ENCODE measurements around the gene SYNGR4.

The SYNGR4 gene

DNA sequence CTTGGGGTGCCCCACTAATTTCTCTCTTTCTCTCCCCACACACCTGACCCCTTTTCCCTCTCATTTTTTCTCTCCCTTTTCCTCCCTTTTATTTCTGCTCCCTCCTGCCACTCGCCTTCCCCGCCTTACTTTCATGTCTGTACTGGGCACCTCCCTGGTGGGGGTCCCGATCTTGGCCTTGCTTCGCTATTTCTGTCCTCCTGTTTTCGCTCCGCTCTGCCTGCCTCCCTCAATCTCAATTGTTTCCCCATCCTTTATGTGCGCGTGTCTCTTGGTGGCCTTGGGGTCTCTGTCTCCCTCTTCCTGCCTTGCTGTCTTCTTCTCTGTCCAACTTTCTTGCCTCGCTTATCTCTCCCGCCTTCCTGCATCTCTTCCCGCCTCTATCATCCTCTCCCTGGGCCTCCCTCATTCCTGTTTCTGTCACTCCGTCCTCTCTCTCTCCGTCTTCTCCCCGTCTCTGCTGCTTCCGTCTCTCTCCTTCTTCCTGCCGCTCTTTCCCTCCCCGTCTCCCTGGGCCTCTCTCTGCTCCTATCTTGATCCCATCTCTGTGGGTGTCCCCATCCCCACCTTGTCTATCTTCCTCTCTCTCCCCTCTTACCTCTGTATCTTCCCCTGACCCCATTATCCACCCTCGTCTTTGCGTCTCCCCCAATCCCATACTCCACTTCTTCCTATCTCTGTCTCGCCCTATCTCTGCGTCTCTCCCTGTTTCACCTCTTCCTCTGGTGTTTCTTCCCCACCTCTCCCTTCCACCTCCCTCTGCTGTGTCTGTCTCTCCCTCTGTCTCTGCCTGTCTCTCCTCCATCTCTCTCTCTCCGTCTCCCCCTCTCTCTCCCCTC, 33.3 kb downstream of the SYNGR4 start:
- DNase-seq, result no peak

DNA sequence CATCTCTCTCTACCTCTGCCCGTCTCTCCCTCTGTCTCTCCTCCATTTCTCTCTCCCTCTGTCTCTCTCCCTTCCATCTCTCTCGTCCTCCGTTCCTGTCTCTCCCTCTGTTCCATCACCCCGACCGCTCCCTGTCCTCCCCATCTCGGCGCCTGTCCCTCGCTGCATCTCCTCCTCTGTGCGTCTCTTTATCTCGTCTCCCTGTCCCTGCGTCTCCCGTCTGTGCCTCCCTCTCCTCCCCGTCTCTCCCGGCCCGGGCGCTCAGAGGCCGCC, 33.9 kb downstream of the SYNGR4 start:
- DNase-seq, result no peak

DNA sequence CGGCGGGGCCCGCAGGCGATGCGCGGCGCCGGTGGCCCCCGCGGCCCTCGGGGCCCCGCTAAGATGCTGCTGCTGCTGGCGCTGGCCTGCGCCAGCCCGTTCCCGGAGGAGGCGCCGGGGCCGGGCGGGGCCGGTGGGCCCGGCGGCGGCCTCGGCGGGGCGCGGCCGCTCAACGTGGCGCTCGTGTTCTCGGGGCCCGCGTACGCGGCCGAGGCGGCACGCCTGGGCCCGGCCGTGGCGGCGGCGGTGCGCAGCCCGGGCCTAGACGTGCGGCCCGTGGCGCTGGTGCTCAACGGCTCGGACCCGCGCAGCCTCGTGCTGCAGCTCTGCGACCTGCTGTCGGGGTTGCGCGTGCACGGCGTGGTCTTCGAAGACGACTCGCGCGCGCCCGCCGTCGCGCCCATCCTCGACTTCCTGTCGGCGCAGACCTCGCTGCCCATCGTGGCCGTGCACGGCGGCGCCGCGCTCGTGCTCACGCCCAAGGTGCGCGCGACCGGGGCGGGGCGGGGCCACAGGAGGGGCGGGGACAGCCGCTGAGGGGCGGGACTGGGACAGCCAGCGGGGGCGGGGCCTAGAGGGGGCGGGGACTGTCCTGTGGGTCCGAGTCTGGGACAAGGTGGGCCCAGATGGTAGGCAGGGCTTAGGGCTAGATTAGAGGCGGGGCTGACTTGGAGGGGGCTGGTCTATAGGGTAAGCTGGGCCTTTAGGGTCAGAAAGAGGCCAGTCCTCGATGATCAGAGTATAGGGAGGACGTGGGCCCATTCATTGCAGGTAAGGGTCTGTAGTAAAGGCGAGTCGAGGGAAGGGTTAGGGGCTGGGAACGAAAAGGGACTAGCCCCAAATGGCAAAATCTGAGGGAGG, 34.4 kb downstream of the SYNGR4 start:
- DNase-seq, result no peak

DNA sequence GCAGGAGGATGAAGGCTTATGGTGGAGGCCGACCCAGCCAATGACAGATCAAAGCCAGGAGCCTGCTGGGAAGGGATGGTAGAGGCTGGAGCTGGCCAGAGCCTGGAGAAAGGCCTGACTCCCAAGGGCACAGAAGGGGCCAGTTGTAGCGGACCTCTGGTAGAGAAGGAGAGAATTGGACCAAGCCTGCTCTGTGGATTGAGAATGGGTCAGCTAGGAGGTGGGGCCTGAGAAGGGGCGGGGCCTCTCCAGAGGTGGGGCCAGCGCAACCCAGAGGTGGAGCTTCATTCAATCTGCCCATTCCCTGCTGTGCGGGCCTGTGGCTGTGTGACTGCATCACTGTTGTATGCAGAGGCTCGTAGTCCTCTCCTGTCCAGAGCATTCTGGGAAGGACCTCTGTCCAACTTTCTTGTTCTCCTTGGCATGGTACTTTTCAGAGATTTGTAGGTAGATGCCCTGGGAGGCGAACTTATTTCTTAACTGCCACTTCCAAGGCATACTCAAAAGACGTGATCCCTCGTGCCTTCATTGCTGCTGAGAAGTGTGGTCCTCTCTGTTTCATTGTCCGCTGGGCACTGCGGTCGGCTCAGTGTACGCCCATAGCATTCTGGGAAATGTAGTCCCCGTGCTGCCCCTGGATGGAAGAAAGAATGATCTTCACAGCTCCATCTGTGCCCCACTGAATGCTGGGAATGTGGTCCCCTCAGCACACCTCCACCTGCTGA, 36.0 kb downstream of the SYNGR4 start:
- DNase-seq, result no peak

DNA sequence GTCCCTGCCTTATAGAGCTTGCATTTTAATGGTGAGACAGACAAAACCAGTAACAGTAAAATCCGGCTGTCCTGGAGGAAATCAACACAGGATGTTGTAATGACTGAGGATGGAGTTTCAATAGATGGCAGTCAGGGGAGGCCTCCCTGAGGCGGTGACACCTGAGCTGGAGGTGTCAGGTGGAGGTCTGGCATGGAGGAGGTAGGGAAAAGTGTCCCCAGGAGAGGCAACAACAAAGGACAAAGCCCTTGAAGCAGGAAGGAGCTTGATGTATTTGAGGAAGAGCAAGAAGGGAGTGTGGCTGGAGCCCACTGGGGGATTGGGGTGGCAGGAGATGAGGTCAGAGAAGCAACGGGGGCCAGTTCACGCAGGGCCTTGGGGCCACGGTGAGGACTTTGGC, 37.1 kb downstream of the SYNGR4 start:
- no peak for DNase-seq

DNA sequence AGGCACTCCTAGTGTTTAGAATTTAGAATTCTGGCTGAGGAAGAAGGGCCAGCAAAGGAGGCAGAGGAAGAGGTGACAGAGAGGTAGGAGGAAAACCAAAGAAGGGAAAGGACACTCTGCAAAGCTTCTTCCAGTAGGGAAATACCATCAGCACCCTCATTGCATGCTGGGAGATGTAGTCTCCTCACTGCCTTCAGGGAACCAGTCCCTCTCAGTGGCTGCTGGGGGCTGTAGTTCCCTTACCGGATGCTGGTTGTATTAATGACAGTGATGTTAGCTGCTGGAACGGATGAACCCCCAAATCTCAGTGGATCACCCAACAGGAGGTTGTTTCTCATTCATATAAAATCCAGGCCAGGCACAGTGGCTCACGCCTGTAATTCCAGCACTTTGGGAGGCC, 39.4 kb downstream of the SYNGR4 start:
- DNase-seq, result no peak

DNA sequence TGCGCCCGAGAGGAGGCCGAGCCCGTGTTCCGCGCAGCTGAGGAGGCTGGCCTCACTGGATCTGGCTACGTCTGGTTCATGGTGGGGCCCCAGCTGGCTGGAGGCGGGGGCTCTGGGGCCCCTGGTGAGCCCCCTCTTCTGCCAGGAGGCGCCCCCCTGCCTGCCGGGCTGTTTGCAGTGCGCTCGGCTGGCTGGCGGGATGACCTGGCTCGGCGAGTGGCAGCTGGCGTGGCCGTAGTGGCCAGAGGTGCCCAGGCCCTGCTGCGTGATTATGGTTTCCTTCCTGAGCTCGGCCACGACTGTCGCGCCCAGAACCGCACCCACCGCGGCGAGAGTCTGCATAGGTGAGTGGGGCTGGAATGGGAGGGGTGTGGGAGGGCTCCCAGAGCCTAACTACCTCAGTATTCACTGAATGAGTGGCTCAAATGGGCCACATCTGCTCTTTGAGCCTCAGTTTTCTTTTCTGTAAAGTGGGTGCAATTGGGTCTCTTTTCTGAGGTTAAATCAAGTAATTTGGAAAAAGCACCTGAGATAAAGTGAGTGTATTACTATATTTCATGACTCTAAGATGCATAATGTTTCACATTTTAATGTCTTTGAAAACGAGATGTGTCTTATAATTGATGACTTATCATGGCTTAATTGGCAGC, 41.0 kb downstream of the SYNGR4 start:
- DNase-seq, result no peak

DNA sequence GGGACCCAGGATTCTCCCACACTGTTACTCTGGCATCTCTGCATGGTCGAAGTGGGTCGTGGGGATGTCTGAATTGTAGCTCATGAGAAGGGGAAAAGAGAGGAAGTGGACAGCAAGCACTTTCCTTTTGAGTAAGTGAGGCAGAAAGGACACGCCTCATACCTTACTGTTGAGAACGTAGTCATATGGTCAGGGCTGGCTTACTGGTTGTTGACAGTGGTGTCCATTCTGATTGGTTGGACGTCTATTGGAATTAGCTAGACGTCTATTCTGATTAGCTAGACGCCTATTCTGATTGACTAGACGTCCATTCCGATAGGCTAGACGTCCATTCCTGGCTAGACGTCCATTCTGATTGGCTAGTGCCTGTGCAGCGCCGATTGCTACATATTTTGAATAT, 41.7 kb downstream of the SYNGR4 start:
- no peak for DNase-seq

DNA sequence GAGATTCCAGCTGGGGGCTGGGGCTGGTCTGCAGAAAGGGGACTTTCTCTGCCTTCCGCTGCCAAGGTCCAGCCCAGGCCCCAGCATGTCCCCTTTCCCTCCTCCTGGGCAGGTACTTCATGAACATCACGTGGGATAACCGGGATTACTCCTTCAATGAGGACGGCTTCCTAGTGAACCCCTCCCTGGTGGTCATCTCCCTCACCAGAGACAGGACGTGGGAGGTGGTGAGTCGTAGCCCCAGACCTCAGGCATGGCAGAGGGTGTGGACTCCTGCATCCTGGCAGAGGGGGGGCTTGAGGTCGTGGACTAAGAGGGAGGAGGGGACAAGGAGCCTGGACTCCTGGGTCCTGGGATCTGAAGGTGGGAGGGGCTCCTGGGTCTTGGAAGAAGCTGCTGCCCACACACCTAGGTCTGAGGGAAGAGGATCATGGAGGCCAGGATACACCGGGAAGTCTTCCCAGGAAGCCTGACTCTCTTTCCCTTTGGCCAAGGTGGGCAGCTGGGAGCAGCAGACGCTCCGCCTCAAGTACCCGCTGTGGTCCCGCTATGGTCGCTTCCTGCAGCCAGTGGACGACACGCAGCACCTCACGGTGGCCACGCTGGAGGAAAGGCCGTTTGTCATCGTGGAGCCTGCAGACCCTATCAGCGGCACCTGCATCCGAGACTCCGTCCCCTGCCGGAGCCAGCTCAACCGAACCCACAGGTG, 49.9 kb downstream of the SYNGR4 start:
- DNase-seq, result no peak

DNA sequence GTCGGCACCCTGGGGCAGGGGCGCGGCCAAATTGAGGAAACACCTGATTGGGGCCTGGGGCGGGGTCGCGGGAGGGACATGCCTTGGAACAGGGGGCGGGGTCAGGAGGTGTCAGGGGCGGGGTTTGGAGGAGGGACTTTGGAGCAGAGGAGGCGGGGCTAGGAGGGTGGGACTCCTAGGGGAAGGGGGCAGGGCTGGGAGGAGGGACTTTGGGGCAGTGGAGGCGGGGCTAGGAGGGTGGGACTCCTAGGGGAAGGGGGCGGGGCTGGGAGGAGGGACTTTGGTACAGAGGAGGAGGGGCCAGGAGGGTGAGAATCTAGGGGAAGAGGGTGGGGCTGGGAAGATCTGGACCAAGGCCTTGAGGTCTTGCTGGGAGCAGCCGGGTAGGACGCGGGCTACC, 51.2 kb downstream of the SYNGR4 start:
- DNase-seq, result no peak

DNA sequence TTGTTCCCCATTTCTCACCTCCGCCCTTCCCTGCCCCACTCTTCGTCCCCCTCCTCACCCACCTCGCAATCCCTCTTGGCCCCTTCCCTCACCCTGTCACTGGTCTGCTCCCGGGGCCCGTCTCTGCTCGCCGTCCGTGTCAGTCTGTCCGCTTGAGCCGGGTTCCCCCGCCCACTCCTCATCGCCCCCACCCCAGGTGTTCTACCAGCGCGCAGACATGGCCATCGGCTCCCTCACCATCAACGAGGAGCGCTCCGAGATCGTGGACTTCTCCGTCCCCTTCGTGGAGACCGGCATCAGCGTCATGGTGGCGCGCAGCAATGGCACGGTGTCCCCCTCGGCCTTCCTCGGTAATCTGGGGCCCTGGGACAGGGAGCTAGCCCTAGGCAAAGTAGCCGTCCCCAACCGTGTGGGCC, 51.6 kb downstream of the SYNGR4 start:
- no peak for DNase-seq

DNA sequence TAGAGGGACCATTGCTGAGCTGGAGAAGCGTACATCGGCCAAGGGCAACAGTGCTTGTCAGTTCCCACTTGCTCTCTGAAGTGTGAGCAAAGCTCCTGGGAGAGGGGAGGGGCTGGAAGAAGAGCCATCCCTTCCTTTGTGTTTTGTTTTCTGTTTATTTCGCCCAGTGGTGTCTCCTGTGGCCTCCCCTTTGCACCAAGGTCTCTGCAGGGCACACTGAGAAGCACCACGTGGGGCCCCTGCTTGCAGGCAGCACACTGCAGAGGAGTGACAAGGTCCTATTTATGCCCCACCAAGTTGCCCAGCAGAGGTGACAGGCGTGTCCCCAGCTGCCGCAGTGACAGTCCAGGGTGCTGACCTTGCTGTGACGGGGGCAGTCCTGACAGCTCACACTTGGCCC, 53.3 kb downstream of the SYNGR4 start:
- no peak for DNase-seq

DNA sequence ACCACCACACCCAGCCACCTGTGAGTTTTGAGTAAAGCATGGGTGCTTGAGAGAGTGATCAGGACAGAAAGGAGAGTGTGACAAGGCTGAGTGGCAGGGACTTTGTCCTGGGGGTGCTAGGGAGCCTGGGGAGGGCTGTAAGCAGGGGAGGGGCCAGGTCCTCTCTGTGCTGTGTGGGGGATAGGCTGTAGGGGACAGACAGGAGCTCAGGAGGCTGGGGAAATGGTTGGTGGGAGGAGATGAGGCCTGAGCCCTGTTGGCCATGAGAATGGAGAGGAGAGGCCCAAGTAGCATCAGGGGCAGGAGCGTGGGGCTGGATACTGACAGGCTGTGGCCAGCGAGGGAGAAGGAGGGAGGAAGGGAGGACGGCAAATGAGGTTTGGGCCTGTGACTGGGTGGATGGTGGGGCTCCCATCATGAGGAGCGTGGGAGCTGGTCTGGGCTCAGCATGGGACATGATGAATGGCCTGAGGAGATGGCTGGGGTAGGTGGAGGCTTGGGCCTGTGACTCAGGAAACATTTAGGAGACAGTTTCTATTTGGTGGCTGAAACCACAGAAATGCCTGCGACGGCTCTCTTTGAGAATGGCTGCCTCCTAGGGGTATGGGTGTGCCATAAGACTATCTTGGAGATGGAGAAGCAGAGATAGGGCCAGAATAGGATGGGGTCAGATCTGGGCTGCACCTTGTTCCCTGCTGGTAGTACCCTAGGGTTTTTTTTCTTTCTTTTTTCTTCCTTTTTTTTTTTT, 54.3 kb downstream of the SYNGR4 start:
- DNase-seq, result no peak

DNA sequence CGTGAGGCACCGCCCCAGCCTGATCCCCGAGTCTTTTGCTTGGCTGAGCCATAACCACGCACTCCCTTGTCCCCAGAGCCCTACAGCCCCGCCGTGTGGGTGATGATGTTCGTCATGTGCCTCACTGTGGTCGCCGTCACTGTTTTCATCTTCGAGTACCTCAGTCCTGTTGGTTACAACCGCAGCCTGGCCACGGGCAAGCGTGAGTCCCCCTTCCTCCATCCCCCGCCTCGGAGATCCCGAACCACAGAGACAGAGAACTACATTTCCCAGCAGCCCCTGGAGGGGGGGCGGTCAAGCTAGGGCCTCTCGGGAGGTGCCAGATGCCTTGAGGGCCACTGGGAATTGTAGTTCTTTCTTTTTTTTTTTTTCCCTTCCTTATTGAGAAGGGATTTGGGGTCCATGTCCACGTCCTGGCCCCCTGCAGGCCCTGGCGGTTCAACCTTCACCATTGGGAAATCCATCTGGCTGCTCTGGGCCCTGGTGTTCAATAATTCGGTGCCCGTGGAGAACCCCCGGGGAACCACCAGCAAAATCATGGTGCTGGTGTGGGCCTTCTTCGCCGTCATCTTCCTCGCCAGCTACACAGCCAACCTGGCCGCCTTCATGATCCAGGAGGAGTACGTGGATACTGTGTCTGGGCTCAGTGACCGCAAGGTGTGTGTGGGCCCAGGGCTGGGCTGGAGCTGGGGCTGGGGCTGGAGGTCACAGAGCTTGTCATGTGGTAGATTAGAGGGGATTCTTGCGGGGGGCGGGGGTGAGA, 55.2 kb downstream of the SYNGR4 start:
- no peak for DNase-seq

DNA sequence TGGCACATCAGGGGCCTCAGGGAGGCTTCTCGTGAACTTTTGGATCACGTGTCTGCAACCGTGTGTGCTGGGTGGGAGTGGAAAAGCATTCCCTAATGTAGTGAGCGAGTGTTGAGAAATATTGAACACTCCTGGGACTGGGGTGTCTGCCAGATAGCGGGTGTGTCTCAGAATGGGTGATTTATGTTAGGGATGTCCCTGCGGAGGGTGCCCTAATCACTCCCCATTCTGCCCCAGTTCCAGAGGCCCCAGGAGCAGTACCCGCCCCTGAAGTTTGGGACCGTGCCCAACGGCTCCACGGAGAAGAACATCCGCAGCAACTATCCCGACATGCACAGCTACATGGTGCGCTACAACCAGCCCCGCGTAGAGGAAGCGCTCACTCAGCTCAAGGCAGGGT, 57.4 kb downstream of the SYNGR4 start:
- DNase-seq, result no peak

DNA sequence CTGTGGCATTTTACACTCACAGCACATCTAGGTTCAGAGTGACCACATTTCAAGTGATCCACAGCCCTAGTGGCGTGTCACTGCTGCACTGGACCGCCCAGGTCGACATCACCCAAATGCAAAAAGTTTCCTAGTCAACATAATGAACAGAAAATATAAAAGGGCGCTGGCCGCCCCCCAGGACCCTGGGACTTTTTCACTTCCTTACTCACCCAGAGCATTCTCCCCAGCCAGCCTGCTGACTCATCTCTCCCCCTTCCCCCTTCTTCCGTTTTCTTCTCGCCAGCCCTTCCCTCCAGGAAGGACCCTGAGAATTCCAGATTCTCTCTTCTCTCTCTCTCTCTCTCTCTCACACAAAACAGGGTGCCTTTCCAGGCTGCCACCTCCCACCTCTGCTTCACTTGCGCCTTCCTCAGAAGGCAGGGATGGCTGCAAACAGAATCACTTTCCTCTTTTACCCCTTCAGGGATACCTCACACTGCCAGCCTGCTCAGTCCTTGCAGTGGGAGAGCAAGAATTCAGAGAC, 60.6 kb downstream of the SYNGR4 start:
- no peak for DNase-seq
